PC-3 (cell line): ENCODE data around the gene TDRKH. TPM values are rescaled to one million over a fixed set of nuclear protein-coding genes. Genes with fewer than 3 reads are reported as not detected.

Source experiments
- ATAC-seq: fragments of 200-7000 bp; cut with Tn5 transposase; 2 replicates; pipeline ENCODE4 v1.9.1; 2020; ENCODE audit warnings: mild to moderate bottlenecking, moderate library complexity
- BruUV-seq: library from RNA; stranded (reverse); fragments of 400-500 nt; replicated peaks from 2 replicates; lab custom pipeline; 2021; lab: Mats Ljungman, UMichigan
- CTCF ChIA-PET: fragments of 300-600 bp; sonication (Branson Sonifier 250); formaldehyde crosslinking; loops from one replicate; lab custom pipeline; 2022; ENCODE audit warnings: antibody characterized with exemption; lab: Charles Lee
- POLR2A ChIA-PET: fragments of 300-600 bp; sonication (Branson Sonifier 250); formaldehyde crosslinking; loops from one replicate; lab custom pipeline; 2022; ENCODE audit warnings: antibody characterized with exemption; ENCODE audit not compliant: unreplicated experiment; lab: Charles Lee
- DNase-seq: peaks from one replicate; pipeline ENCODE4 v3.0.0-alpha.2; 2015
- H2AFZ ChIP-seq: fragments of 300-600 bp; sonication (generic); 2 replicates; pipeline ENCODE4 v1.6.0; 2016; ENCODE audit warnings: antibody characterized with exemption, low read length
- H3F3A ChIP-seq: fragments of 300-600 bp; sonication (generic); one replicate; pipeline ENCODE4 v1.6.0; 2017; ENCODE audit warnings: antibody characterized with exemption, low read length, control low read depth, mild to moderate bottlenecking; ENCODE audit not compliant: unreplicated experiment
- H3K27ac ChIP-seq: fragments of 300-600 bp; sonication (generic); 2 replicates; pipeline ENCODE4 v1.5.1; 2016; ENCODE audit warnings: mild to moderate bottlenecking, low read length
- H3K27me3 ChIP-seq: fragments of 300-600 bp; sonication (generic); 2 replicates; pipeline ENCODE4 v1.6.1; 2016; ENCODE audit warnings: low read length, mixed read lengths
- H3K36me3 ChIP-seq: fragments of 300-600 bp; sonication (generic); 2 replicates; pipeline ENCODE4 v1.6.1; 2016; ENCODE audit warnings: low read depth, mixed run types, low read length, mixed read lengths
- H3K4me1 ChIP-seq: fragments of 300-600 bp; sonication (generic); 2 replicates; pipeline ENCODE4 v1.5.1; 2016; ENCODE audit warnings: low read length; ENCODE audit not compliant: insufficient read depth
- H3K4me2 ChIP-seq: fragments of 300-600 bp; sonication (generic); 2 replicates; pipeline ENCODE4 v1.6.0; 2016; ENCODE audit warnings: low read length
- H3K4me3 ChIP-seq: fragments of 300-600 bp; sonication (generic); 2 replicates; pipeline ENCODE4 v1.5.1; 2016; ENCODE audit warnings: mild to moderate bottlenecking, low read length, mixed read lengths
- H3K79me2 ChIP-seq: fragments of 300-600 bp; sonication (generic); 2 replicates; pipeline ENCODE4 v1.6.1; 2017; ENCODE audit warnings: low read length, mixed read lengths
- H3K9ac ChIP-seq: fragments of 300-600 bp; sonication (generic); 2 replicates; pipeline ENCODE4 v1.6.0; 2016; ENCODE audit warnings: mild to moderate bottlenecking, low read length
- H3K9me2 ChIP-seq: fragments of 300-600 bp; sonication (generic); replicated peaks from 2 replicates; pipeline ENCODE4 v1.6.1; 2016; ENCODE audit warnings: mixed run types, low read length, mixed read lengths
- H3K9me3 ChIP-seq: fragments of 300-600 bp; sonication (generic); 2 replicates; pipeline ENCODE4 v1.6.1; 2016; ENCODE audit warnings: low read length, mixed read lengths
- H4K20me1 ChIP-seq: fragments of 300-600 bp; sonication (generic); 2 replicates; pipeline ENCODE4 v1.6.1; 2016; ENCODE audit warnings: low read length, mixed read lengths
- EZH2 ChIP-seq: fragments of 300-600 bp; sonication (generic); IDR thresholded peaks from one replicate; pipeline ENCODE4 v1.6.1; 2017; ENCODE audit warnings: antibody characterized with exemption, mild to moderate bottlenecking, low read length; ENCODE audit not compliant: unreplicated experiment
- EZH2phosphoT487 ChIP-seq: fragments of 300-600 bp; sonication (generic); IDR thresholded peaks from 2 replicates; pipeline ENCODE4 v1.6.1; 2018; ENCODE audit warnings: mild to moderate bottlenecking, antibody characterized with exemption, low read length, borderline replicate concordance
- intact Hi-C: fragments of 100-400 bp; cut with micrococcal nuclease; formaldehyde crosslinking; loops from 2 replicates; pipeline ENCODE4 v1.9.0; 2023
- total RNA-seq: library from RNA; depleted of rRNA; stranded (reverse); fragments of >200 nt; gene quantifications from 2 replicates; pipeline ENCODE4 v1.2.3, GENCODE V29; 2014
- TF ChIP-seq, protein P1 (sequence below): fragments of 300-600 bp; sonication (generic); conservative IDR thresholded peaks from 2 replicates; pipeline ENCODE4 v1.5.1; 2017; ENCODE audit warnings: antibody characterized with exemption, low read depth, mild to moderate bottlenecking, low read length

Gene TDRKH
- total RNA-seq, 1 experiment from 2014 or later: 15.2 TPM

DNA sequence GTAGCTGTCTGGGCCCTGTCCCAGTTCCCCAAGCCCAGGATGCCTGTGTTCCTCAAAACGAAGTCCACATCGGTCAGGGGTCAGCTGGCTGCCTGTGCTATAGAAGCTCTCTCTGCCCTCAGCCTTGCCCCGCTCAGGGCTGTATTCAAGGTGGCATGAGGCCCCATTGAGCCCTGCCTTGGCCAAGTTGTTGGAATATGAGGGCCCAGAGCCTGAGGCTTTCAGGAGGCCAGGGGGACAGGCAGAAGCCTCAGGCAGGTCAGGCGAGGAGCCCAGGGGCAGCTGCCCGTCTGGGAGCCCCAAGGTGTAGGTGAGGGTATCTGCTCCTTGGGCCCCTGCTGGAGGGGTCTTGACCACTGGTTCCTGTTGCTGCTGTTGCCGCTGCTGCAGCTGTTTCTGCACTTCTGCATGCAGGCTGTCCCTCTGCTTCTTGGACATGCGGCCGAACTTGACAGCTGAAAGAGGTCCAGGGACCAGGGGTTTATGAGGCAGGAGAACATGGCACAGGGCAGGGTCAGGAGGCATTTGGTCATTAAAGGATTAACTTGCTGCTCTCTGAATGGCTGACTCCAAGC is 24.8 kb upstream of the TDRKH start:
- TF ChIP-seq, protein P1, sequence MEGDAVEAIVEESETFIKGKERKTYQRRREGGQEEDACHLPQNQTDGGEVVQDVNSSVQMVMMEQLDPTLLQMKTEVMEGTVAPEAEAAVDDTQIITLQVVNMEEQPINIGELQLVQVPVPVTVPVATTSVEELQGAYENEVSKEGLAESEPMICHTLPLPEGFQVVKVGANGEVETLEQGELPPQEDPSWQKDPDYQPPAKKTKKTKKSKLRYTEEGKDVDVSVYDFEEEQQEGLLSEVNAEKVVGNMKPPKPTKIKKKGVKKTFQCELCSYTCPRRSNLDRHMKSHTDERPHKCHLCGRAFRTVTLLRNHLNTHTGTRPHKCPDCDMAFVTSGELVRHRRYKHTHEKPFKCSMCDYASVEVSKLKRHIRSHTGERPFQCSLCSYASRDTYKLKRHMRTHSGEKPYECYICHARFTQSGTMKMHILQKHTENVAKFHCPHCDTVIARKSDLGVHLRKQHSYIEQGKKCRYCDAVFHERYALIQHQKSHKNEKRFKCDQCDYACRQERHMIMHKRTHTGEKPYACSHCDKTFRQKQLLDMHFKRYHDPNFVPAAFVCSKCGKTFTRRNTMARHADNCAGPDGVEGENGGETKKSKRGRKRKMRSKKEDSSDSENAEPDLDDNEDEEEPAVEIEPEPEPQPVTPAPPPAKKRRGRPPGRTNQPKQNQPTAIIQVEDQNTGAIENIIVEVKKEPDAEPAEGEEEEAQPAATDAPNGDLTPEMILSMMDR: no peak
- TF ChIP-seq EZH2 (no peak), EZH2phosphoT487 (no peak)
- CTCF ChIA-PET: no interaction called here
- no peak overlapping the region for H3K4me3 ChIP-seq

DNA sequence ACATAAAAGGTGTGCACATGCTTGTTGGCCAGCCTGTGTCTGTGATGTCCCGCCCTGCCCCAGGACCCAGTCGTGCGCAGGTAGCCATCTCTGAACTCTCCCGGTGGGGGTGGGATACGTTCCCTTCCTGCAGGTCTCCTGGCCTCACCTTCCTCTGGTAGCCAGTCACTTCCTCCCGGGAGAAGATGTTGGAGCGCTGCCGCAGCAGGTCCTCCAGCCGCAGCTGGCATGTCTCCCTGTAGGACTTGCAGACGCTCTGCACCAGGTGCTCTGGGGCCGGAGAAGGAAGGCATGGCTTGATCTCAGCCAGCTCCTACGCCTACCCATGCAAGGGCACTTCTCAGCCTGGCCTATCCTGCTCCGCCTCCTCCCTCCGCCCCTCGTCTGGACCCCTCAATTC is 24.1 kb upstream of the TDRKH start:
- ChIA-PET CTCF (no interaction called here), POLR2A (no interaction called here)
- no peak overlapping the region for H3K4me2 ChIP-seq
- TF ChIP-seq EZH2 (no peak), EZH2phosphoT487 (no peak)
- TF ChIP-seq, protein P1: no peak
- no peaks in the 10 kb centered on the region for H3K9me3 ChIP-seq
- no peak overlapping the region for H2AFZ ChIP-seq
- H4K20me1 ChIP-seq: no peaks in the 10 kb centered on the region
- BruUV-seq: no TSS peak
- H3K4me1 ChIP-seq: no peaks in the 10 kb centered on the region
- no peak overlapping the region for H3K27ac ChIP-seq
- no peaks in the 10 kb centered on the region for H3K79me2 ChIP-seq
- H3K4me3 ChIP-seq: no peak overlapping the region
- DNase-seq (no peak), ATAC-seq (no peak)
- H3K9me2 ChIP-seq: no peaks in the 10 kb centered on the region
- H3K9ac ChIP-seq: no peak overlapping the region
- H3K36me3 ChIP-seq: no peaks in the 10 kb centered on the region
- H3F3A ChIP-seq: no peaks in the 10 kb centered on the region
- intact Hi-C loops: no loop called here
- H3K27me3 ChIP-seq: no peaks in the 10 kb centered on the region

More for the DNA sequence above, 24.8 kb upstream of the TDRKH start:
- DNase-seq (no peak), ATAC-seq (no peak)
- peaks cover 2% of the 10 kb centered on the region; the same call in 1 of the 2 replicates for H3K4me1 ChIP-seq
- BruUV-seq: no TSS peak
- no peaks in the 10 kb centered on the region for H3K36me3 ChIP-seq
- H3F3A ChIP-seq: no peaks in the 10 kb centered on the region
- H3K9ac ChIP-seq: no peak overlapping the region
- H3K9me3 ChIP-seq: no peaks in the 10 kb centered on the region
- no peaks in the 10 kb centered on the region for H3K9me2 ChIP-seq
- H3K27ac ChIP-seq: no peak overlapping the region
- no peaks in the 10 kb centered on the region for H4K20me1 ChIP-seq
- H3K27me3 ChIP-seq: no peaks in the 10 kb centered on the region
- no peak overlapping the region for H2AFZ ChIP-seq
- no peaks in the 10 kb centered on the region for H3K79me2 ChIP-seq
- POLR2A ChIA-PET: no interaction called here
- intact Hi-C loops: no loop called here
- no peak overlapping the region for H3K4me2 ChIP-seq

GRCh38 chr1:151813271-151813977 is 23.1 kb upstream of the TDRKH start:
- intact Hi-C loops: no loop called here

More at GRCh38 chr1:151813271-151813977, 23.1 kb upstream of the TDRKH start:
- H4K20me1 ChIP-seq: no peaks in the 10 kb centered on the region
- H3K79me2 ChIP-seq: no peaks in the 10 kb centered on the region
- no TSS peak for BruUV-seq
- H3K27me3 ChIP-seq: no peaks in the 10 kb centered on the region
- TF ChIP-seq, protein P1: no peak
- TF ChIP-seq EZH2: no peak
- TF ChIP-seq EZH2phosphoT487: no peak
- H3K9me3 ChIP-seq: no peaks in the 10 kb centered on the region
- no peaks in the 10 kb centered on the region for H3K36me3 ChIP-seq
- CTCF ChIA-PET: no interaction called here
- H3F3A ChIP-seq: no peaks in the 10 kb centered on the region
- no peak overlapping the region for H2AFZ ChIP-seq
- no peak overlapping the region for H3K4me2 ChIP-seq
- no peak overlapping the region for H3K27ac ChIP-seq
- DNase-seq (no peak), ATAC-seq (no peak)
- no peaks in the 10 kb centered on the region for H3K4me1 ChIP-seq
- H3K9me2 ChIP-seq: no peaks in the 10 kb centered on the region
- POLR2A ChIA-PET: no interaction called here
- H3K9ac ChIP-seq: no peak overlapping the region
- H3K4me3 ChIP-seq: no peak overlapping the region
